ENCODE measurements around the gene SLC38A10.

The SLC38A10 gene

DNA sequence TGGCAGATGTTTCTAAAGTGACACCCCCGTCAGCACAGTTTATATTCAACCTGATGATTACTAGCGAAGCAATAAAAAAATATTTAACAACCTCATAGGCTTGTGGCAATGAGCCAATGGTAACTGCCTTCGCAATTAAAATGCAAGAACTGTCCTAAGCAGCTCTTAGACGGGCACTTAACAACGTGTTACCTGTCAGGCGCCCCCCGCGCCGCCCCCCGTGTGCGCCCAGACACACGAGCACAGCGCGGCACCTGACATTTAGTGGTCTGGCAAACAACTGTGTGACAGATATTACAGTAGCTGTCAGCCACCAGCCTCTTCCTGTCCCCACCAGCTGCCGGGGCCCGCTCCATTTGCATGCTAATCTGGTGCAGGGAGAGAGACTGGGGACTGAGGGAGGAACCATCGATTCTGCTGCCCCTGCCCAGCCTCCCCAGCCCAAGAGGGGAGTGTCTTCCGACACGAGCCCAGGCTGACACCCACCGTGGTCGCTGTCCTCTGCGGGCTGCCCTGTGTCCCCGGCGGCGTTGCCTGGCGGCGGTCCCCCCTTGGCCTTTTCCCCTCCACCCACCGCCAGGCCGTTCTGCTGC lies 43.3 kb downstream of the SLC38A10 start:
- DNase-seq = no peak

- DNase-seq = no peak
Measured at GRCh38 chr17:81251094-81251708, 43.9 kb downstream of the SLC38A10 start.

DNA sequence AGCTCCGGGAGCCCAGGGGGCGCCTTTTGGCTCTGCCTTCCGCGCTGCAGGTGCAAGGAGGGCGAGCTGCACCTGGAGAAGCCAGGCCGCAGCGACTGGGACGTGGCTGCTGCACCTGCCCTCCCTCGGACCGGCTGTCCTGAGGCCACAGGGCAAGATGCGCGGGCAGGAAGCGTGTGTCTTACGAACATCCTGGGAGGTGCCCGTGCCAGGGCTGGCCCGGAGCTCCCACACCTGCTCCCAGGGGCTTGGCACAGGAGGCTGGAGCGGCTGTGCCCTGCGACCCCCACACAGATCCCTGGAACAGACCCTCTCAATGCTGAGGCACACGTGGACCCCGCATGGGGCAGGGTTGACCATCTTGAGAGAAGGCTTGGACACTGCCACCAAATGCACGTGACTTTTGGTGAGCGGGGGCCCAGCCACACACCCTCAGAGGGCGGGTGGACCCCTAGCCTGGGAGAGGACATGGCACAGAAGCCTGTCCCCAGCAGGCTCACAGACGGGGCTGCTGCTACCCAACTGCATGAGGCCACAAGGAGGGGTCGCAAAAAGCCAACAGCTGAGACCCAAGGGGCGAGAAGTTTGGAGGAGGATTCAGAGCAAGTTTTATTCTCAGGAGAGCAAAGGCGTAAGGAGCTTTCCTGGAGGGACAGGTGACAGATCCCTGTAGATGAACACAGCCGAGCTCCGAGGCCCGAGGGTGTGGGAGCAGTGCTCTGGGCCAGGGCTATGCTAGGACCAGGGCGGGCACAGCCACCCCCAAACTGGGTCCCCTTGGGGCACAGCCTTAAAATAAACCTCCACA lies 44.6 kb downstream of the SLC38A10 start:
- no peak for DNase-seq

- no peak for DNase-seq
Measured at GRCh38 chr17:81249223-81250040, 45.7 kb downstream of the SLC38A10 start.

DNA sequence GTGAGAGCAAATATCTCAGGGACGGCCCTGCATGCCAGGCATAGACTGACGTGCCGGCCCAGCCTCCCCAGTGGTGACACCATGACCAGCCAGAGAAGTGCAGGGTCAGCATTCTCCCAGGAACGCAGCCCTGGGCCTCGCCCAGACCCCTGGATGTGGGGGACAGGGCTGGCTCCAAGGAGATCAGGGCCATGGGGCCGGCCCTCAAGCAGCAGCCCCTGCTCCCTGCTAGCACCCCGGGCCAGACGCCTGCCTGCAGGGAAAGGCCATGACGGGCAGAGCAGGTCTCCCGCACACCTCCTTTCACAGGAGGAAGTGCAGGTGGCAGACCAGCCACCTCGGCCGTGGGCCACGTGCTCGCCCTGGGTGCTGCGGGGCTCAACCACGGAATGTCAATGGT lies 46.5 kb downstream of the SLC38A10 start:
- DNase-seq = no peak

DNA sequence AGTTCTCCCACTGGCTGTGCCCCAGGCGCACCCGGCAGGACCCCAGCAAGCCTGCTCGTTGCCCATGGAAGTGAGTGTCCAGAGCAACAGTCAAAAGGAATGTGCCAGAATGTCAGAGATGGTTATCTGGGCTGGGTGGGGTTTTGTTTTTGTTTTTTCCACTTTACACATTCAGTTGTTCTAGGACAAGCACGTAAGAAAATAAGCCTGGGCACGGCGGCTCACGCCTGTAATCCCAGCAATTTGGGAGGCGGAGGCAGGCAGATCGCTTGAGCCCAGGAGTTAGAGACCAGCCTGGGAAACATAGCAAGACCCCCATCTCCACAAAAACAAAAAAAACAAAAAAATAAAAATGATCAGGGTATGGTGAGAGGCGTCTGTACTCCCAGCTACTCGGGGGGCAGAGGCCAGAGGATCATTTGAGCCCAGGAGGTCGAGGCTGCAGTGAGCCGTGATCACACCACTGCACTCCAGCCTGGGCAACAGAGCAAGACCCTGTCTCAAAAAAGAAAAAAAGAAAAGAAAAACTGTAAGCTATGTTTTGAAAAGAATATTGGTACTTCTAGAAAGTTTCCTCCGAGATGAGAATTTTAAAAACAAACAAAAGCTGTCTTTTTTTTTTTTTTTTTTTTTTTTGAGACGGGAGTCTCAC lies 47.6 kb downstream of the SLC38A10 start:
- DNase-seq = no peak

DNA sequence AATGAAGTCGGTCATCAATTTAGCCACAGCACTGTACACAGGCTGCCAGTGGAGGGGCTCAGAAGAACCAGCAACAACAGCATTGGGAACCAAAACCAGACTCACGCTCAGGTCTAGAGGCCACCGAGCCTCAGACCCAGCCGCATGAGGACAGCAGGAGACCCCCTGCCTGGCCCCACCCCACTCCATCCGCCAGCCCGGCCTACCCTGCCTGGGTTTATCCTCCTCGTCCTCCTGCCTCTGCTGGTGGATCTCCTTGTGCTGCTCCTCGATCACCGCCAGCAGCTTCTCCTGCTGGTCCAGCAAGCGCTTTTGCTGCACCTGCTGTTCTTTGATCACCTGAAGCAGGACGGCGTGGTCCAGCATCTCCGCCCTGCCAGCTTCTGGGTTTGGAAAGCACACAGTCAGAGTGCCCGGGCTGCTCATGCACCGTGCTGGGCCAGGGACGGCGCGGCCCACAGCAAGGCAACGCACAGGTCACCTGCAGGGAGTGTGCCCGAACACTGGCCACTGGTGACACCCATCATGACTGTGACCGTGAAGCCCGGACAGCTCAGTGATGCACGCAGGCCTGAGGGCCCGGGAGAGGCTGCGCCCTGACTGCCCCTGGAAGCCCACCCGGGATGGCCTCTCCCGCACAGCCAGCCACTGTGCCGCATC lies 48.3 kb downstream of the SLC38A10 start:
- DNase-seq = no peak

DNA sequence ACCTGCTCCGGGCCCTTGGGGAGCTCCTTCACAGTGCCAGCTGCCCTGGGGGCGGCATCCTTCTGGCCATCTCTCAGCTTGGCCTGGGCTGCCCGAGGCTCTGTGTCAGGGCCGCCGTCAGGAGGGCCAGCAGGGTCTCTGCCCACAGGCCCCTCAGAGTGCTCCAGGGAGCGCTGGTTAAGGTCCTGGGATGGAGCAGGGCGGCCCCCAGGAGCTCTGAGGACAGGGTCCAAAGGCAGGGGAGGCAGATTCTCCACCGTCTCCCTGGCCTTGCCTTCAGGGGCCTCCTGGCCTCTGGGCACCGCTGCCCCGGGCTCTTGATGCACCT lies 48.8 kb downstream of the SLC38A10 start:
- no peak for DNase-seq

- no peak for DNase-seq
Measured at GRCh38 chr17:81245665-81246342, 49.3 kb downstream of the SLC38A10 start.

DNA sequence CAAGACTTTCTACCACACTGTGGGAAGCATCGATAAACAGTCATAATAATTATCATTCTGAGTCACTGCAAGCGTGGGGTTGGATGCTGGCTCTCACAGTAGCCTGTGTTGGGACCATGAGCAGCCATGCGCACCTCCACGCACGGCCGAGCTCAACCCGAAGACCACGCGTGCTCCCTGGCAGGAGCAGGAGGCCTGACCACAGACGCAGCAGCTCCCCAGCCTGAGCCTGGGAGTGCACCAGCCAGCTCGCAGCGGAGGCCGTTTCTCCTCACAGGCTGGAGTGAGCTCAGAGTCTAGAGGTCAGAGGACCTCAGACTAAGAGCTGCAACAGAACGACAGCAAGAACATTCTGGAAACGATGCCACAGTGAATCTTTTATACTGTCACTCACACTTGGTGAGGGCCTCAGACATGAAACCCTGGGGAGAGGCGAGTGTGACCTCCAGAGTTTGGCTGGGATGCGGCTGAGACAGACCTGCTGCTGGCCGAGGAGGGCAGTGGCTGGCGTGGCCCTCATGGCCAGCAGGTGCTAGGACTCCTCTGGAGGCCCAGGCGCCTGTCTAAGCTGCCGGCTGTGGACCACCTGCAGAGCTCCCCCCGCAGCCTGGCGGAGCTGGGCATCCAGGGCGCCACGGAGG lies 50.0 kb downstream of the SLC38A10 start:
- no peak for DNase-seq

GRCh38 chr17:81244358-81245023 lies 50.6 kb downstream of the SLC38A10 start:
- no peak for DNase-seq

DNA sequence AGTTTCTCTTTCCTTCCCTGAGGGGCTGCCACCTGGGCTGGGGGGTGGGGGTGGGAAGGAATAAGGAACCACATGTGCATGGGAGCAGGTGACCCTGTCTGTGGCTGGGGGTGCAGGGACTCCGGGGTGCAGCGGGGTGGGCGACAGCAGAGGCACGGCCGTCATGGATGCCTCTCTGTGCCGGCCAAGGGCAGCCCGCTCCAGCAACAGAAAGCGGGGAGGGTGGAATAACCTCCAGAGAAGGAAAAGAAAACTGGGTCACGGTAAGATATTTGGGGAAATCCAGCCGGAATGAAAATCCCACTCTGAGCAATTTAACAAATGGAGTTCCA lies 51.8 kb downstream of the SLC38A10 start:
- no peak for DNase-seq

DNA sequence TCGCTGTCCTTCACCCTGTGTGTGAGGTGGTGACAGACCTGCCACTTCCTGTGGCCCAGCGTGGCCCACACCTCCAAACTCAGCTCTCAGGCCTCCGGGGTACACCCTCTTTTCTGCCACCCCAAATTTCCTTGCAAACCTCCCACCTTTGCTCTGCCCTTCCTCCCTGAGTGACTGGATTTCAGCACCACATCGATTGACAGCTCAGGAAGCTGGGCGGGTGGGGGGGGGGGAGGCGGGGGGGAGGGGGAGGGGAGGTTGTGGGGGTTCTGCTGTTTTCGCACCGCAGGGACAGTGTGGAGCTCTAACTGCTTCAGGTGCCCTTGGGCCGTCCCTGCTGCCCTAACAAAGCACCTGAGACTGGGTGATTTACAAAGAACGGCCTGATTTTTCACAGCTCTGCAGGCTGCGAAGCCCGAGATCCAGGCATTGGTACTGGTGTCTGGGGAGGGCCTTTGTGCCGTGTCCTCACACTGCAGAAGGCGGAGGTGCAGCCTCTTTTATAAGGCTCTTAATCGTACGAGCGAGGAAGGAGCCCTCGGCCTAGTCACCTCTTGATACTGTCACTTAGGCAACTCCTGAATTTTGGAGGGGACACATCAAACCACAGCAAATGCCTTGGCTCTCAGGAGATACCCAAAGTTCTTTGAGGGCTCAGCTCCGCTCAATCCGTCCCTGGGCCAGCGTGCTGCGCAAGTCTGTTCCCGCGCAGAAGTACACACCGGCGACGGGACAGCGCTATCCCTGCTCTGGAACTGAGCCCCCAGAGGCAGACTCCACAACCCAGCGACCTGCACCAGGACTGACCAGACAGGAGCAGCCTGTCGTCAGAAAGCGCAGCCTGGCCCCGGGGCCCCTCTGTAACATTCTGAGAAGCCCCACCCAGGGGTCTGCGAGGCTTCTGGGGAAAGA lies 52.4 kb downstream of the SLC38A10 start:
- no peak for DNase-seq

DNA sequence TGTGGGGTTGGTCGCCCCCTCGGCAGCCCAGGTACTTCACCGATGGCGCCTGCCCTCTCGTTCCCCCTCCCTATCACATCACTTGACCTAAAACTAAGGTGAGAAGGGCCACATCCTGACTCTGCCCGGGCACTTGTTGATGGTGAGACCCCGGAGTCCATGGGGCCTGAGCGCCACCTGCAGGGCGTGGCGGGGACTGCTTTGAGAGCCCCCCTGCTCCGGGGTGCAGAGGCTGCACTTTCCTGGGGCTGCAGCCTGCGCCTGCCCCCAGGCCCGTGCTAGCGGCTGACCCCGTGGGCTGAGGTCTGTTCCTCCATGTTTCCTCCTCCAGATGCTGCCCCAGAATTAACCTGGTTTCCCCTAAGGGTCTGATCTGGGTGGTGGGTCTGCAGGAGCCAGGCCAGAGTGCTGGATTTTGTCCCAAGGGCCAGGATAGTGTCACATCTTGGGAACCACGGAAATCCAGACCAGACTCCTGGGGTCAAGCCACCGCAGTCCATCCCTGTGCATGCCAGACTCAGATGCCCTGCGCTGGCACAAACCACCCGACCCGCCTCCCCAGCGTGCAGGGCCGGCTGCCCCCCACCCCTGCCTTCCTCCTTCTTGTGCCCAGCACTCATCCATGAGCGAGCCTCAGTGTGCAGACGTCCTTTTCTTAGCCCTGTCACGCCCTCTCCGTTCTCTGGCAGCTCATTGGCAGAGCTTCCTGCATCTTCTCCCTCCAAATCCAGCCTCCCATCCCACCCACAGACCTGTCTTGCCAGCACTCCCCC lies 53.3 kb downstream of the SLC38A10 start:
- peak; percentile 51 for DNase-seq

DNA sequence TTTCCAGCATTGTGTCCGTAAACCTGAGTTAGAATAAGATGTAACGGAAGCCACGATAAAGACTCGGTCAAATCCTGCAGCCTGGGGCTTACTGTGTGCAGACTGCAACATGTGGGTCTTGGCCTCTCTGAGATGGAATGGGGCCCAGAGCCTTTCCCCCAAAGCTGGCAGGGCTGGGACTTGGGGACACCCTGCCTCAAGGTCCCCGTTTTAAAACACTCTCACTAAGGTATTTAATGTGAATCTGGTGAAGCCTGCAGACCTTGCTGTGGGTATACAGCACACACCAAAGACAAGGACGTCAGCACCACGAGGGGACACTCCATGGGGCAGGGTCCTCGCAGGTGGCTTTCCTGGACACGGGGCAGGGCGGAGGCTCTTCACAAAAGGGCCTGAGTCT lies 53.9 kb downstream of the SLC38A10 start:
- DNase-seq = no peak

DNA sequence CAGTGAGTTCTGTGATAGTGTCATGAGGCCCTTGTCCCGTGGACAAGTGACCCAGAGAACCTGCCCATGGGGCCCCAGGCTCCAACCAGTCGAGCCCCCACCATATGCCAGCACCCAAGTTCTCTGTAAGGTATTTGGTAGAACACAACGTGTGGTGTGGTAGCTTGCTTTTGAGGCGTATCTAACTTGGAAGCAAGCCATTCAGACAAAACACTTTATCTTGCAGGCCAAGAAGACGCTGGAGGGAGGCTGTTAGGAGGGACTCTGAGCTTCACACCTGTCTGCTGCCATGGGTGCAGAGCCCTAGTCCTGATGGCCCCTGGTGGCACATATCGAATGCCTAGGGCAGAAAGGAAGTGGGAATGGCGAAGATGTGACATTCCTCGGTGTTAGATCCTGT lies 54.3 kb downstream of the SLC38A10 start:
- DNase-seq = no peak

GRCh38 chr17:81239714-81240555 lies 55.2 kb downstream of the SLC38A10 start:
- no peak for DNase-seq
